Astrocyte (in vitro differentiated cells and primary cell): Measurements from ENCODE around the gene PIK3C2B.

Source experiments
- CTCF ChIP-seq: IDR thresholded peaks from 2 replicates; pipeline ENCODE4 v1.5.1; 2011; ENCODE audit warnings: low read depth, mild to moderate bottlenecking, inconsistent platforms, low read length, moderate library complexity; ENCODE audit not compliant: insufficient read depth
- EZH2 ChIP-seq: IDR thresholded peaks from 2 replicates; pipeline ENCODE4 v1.6.1; 2012; ENCODE audit warnings: mild to moderate bottlenecking, low read length, inconsistent platforms; ENCODE audit not compliant: insufficient read depth

- TF ChIP-seq CTCF (no peak), EZH2 (no peak)
These were observed 44.8 kb downstream of the PIK3C2B start for GRCh38 chr1:204449678-204450280.
